ENCODE measurements around the gene LARP1. TPM values are rescaled to one million over a fixed set of nuclear protein-coding genes. Genes with fewer than 3 reads are reported as not detected.

The LARP1 gene
- total RNA-seq, 1 donor from 2014 or later, result 202 TPM

- no peak for DNase-seq (ENCODE audit: low spot score)
Observed at GRCh38 chr5:154851351-154851750, 96.2 kb downstream of the LARP1 start.

DNA sequence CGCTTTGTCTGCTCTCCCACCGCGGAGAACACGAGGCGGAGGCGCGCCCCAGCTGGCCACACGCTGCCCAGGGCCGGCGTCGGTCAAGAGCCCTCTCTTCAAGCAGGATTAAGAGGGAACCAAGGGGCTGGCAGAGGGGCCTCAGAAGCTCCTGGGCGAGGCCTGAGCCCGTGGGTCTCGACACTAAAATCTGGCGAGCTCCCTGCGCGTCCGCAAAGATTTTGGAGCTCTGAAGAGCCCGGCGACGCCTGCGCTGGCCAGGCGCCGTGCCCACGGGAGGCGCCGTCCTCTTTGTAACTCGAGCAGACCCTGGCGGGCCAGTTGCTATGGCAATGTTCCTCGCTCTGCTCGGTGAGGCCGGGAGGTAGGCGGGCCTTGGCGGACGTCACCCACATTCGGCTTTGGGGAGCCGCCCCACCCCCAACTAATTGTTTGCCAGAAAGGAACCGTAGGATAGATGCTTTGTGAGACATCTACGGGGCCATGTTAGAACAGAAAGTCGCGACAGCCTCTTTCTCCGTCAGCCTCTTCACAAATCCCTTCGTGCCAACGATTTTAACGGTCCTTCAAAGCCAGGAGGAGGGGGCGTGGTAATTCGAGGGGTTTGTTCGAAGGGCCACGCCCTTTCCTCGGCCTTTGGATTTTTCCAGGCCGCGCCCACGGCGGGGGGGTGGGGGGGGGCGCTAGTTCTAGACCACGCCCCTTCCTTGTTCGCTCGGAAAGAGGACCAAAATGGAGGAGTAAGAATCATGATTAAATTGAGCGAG, 102.5 kb downstream of the LARP1 start:
- DNase-seq (ENCODE audit: low spot score), result peak; percentile 96

GRCh38 chr5:154858297-154858971, 103.3 kb downstream of the LARP1 start, which contains the start of gene CNOT8:
Gene CNOT8, plus strand, starts transcription at chr5:154858627. Its CDS starts 4,652 bp downstream, at chr5:154863279.
- peak; percentile 100 for DNase-seq (ENCODE audit: low spot score)

DNA sequence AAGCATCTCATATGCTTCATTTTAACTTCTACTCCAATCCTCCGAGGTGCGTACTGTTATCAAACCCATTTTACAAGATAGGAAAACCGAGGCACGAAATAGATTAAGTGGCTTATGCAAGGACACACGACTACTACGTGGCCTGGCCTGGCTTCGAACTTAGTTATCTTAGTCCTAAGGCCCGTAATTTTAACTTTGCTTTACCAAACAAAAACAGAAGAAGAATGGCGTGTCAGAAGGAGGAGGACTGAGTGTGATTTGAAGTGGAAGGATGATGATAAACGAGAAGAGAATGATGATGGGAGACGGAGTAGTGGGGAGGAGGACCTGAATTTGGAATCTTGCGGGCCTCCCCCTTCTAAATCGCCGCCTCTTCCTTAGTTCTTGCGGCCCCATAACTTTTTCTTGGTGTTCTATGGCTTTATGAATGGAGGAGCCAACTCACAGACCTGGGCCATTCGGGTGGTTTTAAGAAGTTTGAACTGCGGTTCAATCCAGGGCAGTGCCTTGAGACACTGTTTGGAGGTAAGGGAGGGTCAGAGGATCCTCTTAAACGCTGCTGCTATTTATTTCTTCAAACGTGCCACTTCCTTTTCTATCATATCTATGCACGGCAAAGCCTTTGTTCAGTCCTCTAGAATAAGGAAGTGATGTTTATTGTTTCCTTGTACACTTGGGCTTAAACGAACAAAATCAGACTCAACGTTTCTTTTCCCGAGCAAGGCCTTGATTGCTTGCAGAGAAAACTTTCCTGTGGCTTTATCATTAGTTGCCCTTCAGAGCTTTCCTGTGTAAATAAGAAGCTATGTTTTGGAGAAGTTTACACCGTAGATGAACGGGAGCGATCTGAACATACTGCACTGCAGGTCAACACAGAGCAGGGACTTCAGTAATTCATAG, 104.0 kb downstream of the LARP1 start:
- DNase-seq (ENCODE audit: low spot score), result no peak

GRCh38 chr5:154860123-154860522, 104.9 kb downstream of the LARP1 start:
- no peak for DNase-seq (ENCODE audit: low spot score)

GRCh38 chr5:154860765-154861164, 105.6 kb downstream of the LARP1 start:
- no peak for DNase-seq (ENCODE audit: low spot score)

DNA sequence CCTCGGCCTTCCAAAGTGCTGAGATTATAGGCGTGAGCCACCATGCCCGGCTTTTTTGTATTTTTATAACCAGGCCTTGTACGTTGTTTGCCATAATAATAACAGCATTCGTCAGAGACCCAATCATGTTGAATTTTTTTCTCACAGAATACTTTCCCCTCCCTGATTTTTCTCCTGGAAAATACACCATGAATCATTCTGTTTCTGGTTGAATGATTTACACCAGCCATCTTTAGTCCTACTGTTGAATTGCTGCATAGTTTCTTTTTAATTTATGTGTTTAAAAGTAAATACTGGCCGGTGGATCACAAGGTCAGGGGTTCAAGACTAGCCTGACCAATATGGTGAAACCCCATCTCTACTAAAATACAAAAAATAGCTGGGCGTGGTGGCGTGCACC, 106.8 kb downstream of the LARP1 start:
- DNase-seq (ENCODE audit: low spot score), result no peak

GRCh38 chr5:154862766-154863165, 107.6 kb downstream of the LARP1 start:
- no peak for DNase-seq (ENCODE audit: low spot score)

- no peak for DNase-seq (ENCODE audit: low spot score)
Observed at GRCh38 chr5:154863291-154864080, 108.3 kb downstream of the LARP1 start.

- no peak for DNase-seq (ENCODE audit: low spot score)
Observed at GRCh38 chr5:154865466-154866184, 110.4 kb downstream of the LARP1 start.

- DNase-seq (ENCODE audit: low spot score), result no peak
Observed at GRCh38 chr5:154866841-154867240, 111.7 kb downstream of the LARP1 start.

Small RNA genes lying within 50 kb of the gene (microRNA-seq; reads per million reads assigned to microRNA genes)
- gene MIR378H (ENCODE audit: borderline number of aligned reads), result not detected

Other genes starting within 250 kb of the LARP1 start
- 13.2 TPM for gene FAXDC2, start 95.2 kb downstream of the LARP1 start, total RNA-seq
- gene CNOT8, start 103.2 kb downstream of the LARP1 start, total RNA-seq, result 45.0 TPM
- gene GEMIN5, start 182.8 kb downstream of the LARP1 start, total RNA-seq, result 20.1 TPM
- 38.8 TPM for gene MRPL22, start 185.7 kb downstream of the LARP1 start, total RNA-seq

Data from mesenteric fat pad (tissue), 1 donor.